GM20431 (cell line): ENCODE results near the gene BTBD17.
"Not testable (repeated sequence)": the region's sequence is repeated elsewhere in the genome, so short reads cannot be mapped to it uniquely, and the experiment has no call there.

Source experiments
- in situ Hi-C: fragments of 300-500 bp; cut with MseI, MboI; formaldehyde crosslinking; loops from one replicate; pipeline ENCODE4 v1.15.0; 2020; ENCODE audit warnings: low sequenced_read_pairs; ENCODE audit not compliant: unreplicated experiment

BTBD17 gene

GRCh38 chr17:74361230-74362068 lies at the start of gene BTBD17:
Gene BTBD17 (minus strand): TSS chr17:74361868. CDS start chr17:74361819, 49 bp downstream.
- in situ Hi-C loops, result no loop called here

- in situ Hi-C loops, result no loop called here
These were observed 48.4 kb upstream of the BTBD17 start for GRCh38 chr17:74410001-74410443.

GRCh38 chr17:74408815-74409214 lies 47.1 kb upstream of the BTBD17 start:
- in situ Hi-C loops, result no loop called here

- in situ Hi-C loops, result no loop called here
These were observed 46.6 kb upstream of the BTBD17 start for GRCh38 chr17:74408262-74408661.

- in situ Hi-C loops, result no loop called here
These were observed 45.7 kb upstream of the BTBD17 start for GRCh38 chr17:74407384-74407783.

GRCh38 chr17:74405311-74405710 lies 43.6 kb upstream of the BTBD17 start:
- in situ Hi-C loops, result not testable (repeated sequence)

GRCh38 chr17:74404789-74405188 lies 43.1 kb upstream of the BTBD17 start:
- in situ Hi-C loops, result no loop called here

GRCh38 chr17:74404218-74404617 lies 42.5 kb upstream of the BTBD17 start:
- in situ Hi-C loops, result no loop called here

GRCh38 chr17:74403512-74404137 lies 42.0 kb upstream of the BTBD17 start:
- in situ Hi-C loops, result no loop called here

- in situ Hi-C loops, result no loop called here
These were observed 40.4 kb upstream of the BTBD17 start for GRCh38 chr17:74402048-74402447.

- in situ Hi-C loops, result no loop called here
These were observed 34.9 kb upstream of the BTBD17 start for GRCh38 chr17:74396567-74396966.

GRCh38 chr17:74394977-74395376 lies 33.3 kb upstream of the BTBD17 start:
- in situ Hi-C loops, result no loop called here

GRCh38 chr17:74394275-74394950 lies 32.7 kb upstream of the BTBD17 start:
- in situ Hi-C loops, result no loop called here

- in situ Hi-C loops, result no loop called here
These were observed 31.8 kb upstream of the BTBD17 start for GRCh38 chr17:74393346-74393942.

GRCh38 chr17:74392848-74393247 lies 31.2 kb upstream of the BTBD17 start:
- in situ Hi-C loops, result no loop called here

GRCh38 chr17:74391771-74392170 lies 30.1 kb upstream of the BTBD17 start:
- in situ Hi-C loops, result no loop called here

- in situ Hi-C loops, result no loop called here
These were observed 29.3 kb upstream of the BTBD17 start for GRCh38 chr17:74390680-74391653.

GRCh38 chr17:74389937-74390679 lies 28.4 kb upstream of the BTBD17 start:
- in situ Hi-C loops, result loop anchor here (10.0 kb wide), 1 partner anchor 105 kb away; no protein-coding TSS in a partner anchor
